ENCODE results near the gene BUB1.
"Not testable (repeated sequence)": the region's sequence is repeated elsewhere in the genome, so short reads cannot be mapped to it uniquely, and the experiment has no call there.

BUB1 gene

GRCh38 chr2:110639972-110640371 is 37.9 kb downstream of the BUB1 start:
- DNase-seq (ENCODE audit: low read depth), result no peak
- no peak overlapping the region for H3K4me3 ChIP-seq (ENCODE audit: low read length)
- TF ChIP-seq, protein P1, sequence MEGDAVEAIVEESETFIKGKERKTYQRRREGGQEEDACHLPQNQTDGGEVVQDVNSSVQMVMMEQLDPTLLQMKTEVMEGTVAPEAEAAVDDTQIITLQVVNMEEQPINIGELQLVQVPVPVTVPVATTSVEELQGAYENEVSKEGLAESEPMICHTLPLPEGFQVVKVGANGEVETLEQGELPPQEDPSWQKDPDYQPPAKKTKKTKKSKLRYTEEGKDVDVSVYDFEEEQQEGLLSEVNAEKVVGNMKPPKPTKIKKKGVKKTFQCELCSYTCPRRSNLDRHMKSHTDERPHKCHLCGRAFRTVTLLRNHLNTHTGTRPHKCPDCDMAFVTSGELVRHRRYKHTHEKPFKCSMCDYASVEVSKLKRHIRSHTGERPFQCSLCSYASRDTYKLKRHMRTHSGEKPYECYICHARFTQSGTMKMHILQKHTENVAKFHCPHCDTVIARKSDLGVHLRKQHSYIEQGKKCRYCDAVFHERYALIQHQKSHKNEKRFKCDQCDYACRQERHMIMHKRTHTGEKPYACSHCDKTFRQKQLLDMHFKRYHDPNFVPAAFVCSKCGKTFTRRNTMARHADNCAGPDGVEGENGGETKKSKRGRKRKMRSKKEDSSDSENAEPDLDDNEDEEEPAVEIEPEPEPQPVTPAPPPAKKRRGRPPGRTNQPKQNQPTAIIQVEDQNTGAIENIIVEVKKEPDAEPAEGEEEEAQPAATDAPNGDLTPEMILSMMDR (conservative IDR thresholded peaks at IDR 0.05; ENCODE audit: low read length), result no peak

- H3K4me3 ChIP-seq (ENCODE audit: low read length), result no peak overlapping the region
- TF ChIP-seq, protein P1 (conservative IDR thresholded peaks at IDR 0.05; ENCODE audit: low read length), result no peak
- peak; percentile 9 for DNase-seq (ENCODE audit: low read depth)
Measured at GRCh38 chr2:110638952-110639695, 38.7 kb downstream of the BUB1 start.

DNA sequence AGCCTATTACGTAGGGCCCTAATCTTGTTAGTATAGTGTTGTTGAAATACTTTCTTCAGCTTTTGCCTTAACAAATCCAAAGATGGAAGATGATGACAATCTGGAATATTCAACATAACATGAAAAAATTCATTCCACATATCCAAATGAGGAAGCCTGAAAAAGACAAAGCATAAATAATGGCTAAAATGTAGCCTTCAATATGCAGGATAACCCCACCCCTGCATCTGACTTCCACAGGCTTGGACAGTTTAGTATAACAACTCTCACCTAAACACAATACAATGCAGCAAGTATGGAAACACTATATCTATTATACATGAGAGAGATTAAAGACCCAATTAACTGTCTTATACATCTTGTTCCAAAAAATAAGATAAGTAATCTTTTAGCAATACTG is 39.9 kb downstream of the BUB1 start:
- TF ChIP-seq, protein P1 (conservative IDR thresholded peaks at IDR 0.05; ENCODE audit: low read length), result no peak
- H3K4me3 ChIP-seq (ENCODE audit: low read length), result no peak overlapping the region
- no peak for DNase-seq (ENCODE audit: low read depth)

DNA sequence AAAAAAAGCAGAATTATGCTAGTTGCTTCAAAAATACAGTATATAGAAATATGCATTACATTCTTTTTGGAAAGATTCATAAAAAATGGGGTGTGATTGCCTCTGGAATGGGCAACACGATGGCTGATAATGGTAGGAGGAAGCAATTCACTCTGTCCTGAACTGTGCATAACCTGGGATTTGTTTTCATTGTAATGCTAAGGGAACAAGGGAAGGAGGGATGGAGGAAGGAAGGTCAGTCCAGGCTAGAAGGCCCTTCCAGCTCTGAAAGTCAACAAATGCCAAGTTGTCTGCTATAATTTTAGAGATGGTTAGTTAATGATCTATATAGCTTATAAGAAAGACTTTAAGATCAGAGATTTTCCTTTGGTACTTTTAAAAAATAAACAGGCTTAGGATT is 40.8 kb downstream of the BUB1 start:
- TF ChIP-seq, protein P1 (conservative IDR thresholded peaks at IDR 0.05; ENCODE audit: low read length), result no peak
- DNase-seq (ENCODE audit: low read depth), result no peak
- no peak overlapping the region for H3K4me3 ChIP-seq (ENCODE audit: low read length)

GRCh38 chr2:110635949-110636628 is 41.8 kb downstream of the BUB1 start:
- not testable (repeated sequence) for DNase-seq (ENCODE audit: low read depth); H3K4me3 ChIP-seq (ENCODE audit: low read length)

DNA sequence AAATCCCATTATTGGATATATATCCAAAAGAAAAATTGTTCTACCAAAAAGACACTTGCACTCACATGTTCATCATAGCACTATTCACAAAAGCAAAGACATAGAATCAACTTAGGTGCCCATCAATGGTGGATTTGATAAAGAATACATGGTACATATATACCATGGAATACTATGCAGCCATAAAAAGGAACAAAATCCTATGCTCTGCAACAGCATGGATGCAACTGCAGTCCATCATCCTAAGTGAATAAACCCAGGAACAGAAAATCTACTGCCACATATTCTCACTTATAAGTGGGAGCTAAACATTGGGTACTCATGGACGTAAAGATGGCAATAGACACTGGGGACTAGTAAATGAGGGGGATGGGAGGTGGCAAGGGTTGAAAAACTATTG is 50.5 kb downstream of the BUB1 start:
- H3K4me3 ChIP-seq (ENCODE audit: low read length), result not testable (repeated sequence)

GRCh38 chr2:110619326-110619939 is 58.4 kb downstream of the BUB1 start:
- H3K4me3 ChIP-seq (ENCODE audit: low read length), result not testable (repeated sequence)

More for the DNA sequence above, 50.5 kb downstream of the BUB1 start:
- DNase-seq (ENCODE audit: low read depth), result not testable (repeated sequence)

GRCh38 chr2:110613927-110614326 is 63.9 kb downstream of the BUB1 start:
- not testable (repeated sequence) for DNase-seq (ENCODE audit: low read depth); H3K4me3 ChIP-seq (ENCODE audit: low read length)

More at GRCh38 chr2:110619326-110619939, 58.4 kb downstream of the BUB1 start:
- DNase-seq (ENCODE audit: low read depth), result not testable (repeated sequence)

DNA sequence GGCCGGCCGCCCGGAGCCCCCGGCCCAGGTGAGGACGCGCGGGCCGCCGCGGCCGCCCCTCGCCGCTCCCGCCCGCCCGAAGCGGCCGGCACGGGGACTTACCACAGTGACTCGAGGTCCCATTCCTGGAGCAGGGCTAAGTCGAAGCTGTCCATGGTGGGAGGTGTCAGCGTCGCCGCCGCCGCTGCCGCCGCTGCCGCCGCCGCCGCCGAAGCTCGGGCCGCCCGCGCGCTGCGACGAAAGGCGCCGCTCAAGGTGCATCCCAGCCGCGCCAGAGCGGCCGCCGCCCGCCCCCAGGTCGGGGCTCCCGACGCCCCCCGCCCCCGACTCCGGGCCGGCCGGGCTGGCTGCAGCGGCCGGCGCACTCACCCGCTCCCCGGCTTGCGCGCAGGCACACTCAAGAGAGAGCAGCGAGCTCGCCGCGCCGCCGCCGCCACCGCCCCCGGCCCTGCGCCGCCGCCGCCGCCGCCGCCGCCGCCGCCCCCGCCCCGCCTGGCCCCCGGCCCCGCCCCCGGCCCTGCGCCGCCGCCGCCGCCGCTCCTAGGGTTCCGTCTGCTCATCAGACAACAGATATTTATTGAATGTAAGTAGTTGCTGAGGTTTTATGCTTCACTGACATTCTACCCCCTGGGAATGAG is 67.1 kb downstream of the BUB1 start:
- H3K4me3 ChIP-seq (ENCODE audit: low read length); DNase-seq (ENCODE audit: low read depth): not testable (repeated sequence)

DNA sequence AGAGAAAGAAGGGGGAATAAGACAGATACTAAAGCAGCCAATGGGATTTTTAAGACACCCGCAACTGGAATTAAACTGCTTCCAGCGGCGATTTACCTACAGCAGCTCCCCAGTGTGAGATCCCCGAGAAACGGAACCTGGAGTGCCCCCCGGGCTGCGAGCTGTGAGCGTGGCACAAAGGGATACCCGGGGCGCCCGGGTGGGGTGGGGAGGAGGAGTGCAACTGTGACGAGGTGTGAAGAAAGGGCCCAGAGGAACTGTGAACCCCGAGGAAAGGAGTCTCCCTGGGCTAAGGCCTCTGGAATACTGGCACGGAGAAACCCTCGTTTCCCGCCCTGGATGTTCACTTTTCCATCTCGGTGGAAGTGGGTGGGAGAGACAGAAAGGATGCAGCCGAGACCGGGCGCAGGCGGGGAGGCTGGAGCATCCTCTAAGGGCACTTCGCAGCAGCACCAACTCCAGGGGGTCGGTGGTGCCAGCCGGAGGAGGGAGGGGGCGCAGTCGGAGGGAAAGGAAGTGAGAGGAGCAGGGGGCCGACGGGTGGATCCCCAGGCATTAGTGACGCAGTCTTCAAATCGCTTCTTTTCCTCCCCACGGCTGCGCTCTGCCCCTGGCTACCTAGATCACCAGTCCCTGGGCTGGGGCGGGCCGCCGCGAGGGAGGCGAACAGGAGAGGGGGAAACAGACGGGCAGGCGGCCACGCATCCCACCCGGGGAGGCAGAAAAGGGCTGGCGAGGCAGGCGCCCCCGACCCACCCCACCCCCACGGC is 67.8 kb downstream of the BUB1 start:
- H3K4me3 ChIP-seq (ENCODE audit: low read length), result not testable (repeated sequence)

DNA sequence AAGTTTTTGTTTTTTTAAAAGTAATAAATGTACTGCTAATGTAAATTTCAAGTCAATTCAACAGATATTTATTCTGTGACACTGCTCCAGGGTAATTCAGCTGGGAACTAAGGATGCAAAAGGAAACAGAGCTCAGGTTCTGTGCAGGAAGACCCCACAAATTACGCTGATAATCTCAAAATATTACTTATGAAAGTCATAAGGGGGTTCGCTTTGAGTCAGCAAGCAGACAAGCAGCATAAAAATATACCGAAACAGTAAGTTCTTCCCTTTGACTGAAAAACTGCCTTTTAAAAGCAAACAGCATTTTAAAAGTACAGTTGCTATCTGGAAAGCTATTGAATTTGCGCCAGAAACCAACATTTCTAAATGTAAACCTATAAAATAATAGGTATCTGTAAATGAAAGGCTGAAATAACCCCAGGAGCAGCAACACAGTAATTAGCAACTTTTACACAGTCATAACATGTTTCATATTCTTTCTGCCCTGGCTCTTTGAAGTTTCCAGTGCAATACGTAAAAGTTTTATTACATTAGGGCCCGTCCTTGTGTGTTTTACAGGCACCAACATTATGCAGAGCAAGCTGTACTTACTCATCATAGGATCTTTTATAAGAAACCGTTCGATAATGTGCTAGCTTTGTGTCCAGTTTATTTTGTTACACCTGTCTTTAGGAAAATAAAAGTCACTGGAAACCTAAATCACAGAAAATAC is 68.9 kb downstream of the BUB1 start:
- H3K4me3 ChIP-seq (ENCODE audit: low read length); DNase-seq (ENCODE audit: low read depth): not testable (repeated sequence)

More for the DNA sequence above, 67.8 kb downstream of the BUB1 start:
- DNase-seq (ENCODE audit: low read depth), result not testable (repeated sequence)

- DNase-seq (ENCODE audit: low read depth); H3K4me3 ChIP-seq (ENCODE audit: low read length): not testable (repeated sequence)
Measured at GRCh38 chr2:110605057-110605456, 72.8 kb downstream of the BUB1 start.

All from AG10803 (cell line).